Breast epithelium (tissue), 3 donors: ENCODE data around the gene CYP51A1.

Experiments used
- POLR2A ChIP-seq: fragments of 450-650 bp; IDR thresholded peaks from one replicate; pipeline ENCODE4 v1.6.1; 2016; ENCODE audit warnings: antibody characterized with exemption, mild to moderate bottlenecking, moderate library complexity
- POLR2AphosphoS5 ChIP-seq, 3 donors: sonication (generic); formaldehyde crosslinking; IDR thresholded peaks; one replicate each; pipeline ENCODE4 v1.6.1; 2017; ENCODE audit warnings: antibody characterized with exemption in 3 of 3
- TF ChIP-seq, protein P1 (sequence below), 3 donors: fragments of 450-650 bp; IDR thresholded peaks; one replicate each; pipeline ENCODE4 v1.5.1; 2016 to 2017; ENCODE audit warnings: antibody characterized with exemption in 3 of 3, mild to moderate bottlenecking in 3 of 3, moderate library complexity in 3 of 3

DNA sequence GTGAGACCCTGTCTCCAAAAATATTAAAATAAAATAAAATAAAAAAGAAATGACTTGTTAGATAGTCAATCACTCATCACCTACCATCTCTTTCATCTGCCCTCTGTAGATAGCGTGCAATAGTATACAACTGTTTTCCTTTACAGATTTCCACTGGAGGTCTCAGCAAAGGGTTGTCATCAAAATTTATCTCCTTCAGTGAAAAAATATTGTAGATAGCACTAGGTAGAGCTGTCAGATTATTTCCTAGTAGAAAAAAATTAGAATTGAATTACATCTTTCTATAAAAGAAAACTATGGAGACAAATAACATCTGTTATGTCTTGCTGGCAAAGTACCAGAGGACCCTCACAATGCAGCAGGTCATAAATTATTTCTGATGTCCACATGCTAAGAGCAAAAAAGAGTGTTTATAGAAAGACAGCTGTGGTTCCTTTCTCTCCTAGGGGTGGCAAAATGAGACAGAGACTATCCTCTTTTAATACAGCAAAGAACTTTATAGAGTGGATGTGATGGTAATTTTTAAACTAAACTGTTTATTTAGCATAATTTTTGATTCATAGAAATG lies 16.3 kb upstream of the CYP51A1 start:
- no peak for TF ChIP-seq POLR2AphosphoS5 (IDR thresholded peaks at IDR 0.05)
- TF ChIP-seq, protein P1, sequence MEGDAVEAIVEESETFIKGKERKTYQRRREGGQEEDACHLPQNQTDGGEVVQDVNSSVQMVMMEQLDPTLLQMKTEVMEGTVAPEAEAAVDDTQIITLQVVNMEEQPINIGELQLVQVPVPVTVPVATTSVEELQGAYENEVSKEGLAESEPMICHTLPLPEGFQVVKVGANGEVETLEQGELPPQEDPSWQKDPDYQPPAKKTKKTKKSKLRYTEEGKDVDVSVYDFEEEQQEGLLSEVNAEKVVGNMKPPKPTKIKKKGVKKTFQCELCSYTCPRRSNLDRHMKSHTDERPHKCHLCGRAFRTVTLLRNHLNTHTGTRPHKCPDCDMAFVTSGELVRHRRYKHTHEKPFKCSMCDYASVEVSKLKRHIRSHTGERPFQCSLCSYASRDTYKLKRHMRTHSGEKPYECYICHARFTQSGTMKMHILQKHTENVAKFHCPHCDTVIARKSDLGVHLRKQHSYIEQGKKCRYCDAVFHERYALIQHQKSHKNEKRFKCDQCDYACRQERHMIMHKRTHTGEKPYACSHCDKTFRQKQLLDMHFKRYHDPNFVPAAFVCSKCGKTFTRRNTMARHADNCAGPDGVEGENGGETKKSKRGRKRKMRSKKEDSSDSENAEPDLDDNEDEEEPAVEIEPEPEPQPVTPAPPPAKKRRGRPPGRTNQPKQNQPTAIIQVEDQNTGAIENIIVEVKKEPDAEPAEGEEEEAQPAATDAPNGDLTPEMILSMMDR (IDR thresholded peaks at IDR 0.05), result no peak
- TF ChIP-seq POLR2A, result no peak
